Measurements from ENCODE around the gene TSPOAP1.
"Not testable (repeated sequence)": the region's sequence is repeated elsewhere in the genome, so short reads cannot be mapped to it uniquely, and the experiment has no call there.

Gene TSPOAP1

GRCh38 chr17:58362368-58363014, 33.9 kb upstream of the TSPOAP1 start:
- DNase-seq (ENCODE audit: low read depth in 1 of 2, low spot score in 1 of 2) = no peak

DNA sequence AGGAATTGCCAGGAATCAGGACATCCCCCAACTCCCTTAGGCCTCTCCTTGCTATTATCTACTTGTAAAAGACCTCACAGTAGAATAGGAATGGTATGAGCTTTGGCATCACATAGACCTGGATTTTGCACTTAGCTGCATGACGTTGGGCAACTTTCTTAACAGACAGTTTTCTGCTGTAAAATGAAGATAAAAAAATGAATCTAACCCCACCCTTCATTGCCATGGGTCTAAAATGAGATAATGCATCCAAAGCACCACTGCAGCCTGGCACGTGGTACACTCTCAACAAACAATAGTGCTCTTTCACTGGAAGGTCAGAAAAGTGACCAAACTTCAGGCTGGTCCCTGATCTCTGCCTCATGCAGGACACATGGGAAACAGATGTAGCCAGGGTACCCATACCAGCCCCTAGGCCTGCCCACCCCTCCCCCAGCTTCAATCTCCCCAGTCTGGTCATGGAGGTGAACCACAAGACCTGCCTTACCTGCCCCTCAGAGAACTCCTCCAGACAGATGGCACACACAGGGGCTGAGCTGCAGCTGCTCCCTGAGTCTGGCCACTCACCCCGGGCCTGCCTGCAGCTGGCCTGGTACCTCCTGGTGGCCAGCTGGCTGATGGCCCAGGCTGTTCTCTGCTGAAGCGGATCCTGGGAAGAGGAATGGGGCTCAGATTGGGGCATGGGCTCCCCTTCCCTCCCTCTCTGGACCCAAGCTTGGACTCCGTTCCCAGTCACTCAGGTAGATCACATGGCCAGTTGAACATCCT, 31.9 kb upstream of the TSPOAP1 start:
- DNase-seq (ENCODE audit: low read depth in 1 of 2, low spot score in 1 of 2) = no peak

- no peak for DNase-seq (ENCODE audit: low read depth in 1 of 2, low spot score in 1 of 2)
Measured at GRCh38 chr17:58358408-58359172, 30.0 kb upstream of the TSPOAP1 start.

GRCh38 chr17:58357312-58358297, 29.0 kb upstream of the TSPOAP1 start:
- no peak for DNase-seq (ENCODE audit: low read depth in 1 of 2, low spot score in 1 of 2)

GRCh38 chr17:58356231-58356630, 27.6 kb upstream of the TSPOAP1 start:
- no peak for DNase-seq (ENCODE audit: low read depth in 1 of 2, low spot score in 1 of 2)

GRCh38 chr17:58354541-58355216, 26.1 kb upstream of the TSPOAP1 start:
- DNase-seq (ENCODE audit: low read depth in 1 of 2, low spot score in 1 of 2) = no peak

DNA sequence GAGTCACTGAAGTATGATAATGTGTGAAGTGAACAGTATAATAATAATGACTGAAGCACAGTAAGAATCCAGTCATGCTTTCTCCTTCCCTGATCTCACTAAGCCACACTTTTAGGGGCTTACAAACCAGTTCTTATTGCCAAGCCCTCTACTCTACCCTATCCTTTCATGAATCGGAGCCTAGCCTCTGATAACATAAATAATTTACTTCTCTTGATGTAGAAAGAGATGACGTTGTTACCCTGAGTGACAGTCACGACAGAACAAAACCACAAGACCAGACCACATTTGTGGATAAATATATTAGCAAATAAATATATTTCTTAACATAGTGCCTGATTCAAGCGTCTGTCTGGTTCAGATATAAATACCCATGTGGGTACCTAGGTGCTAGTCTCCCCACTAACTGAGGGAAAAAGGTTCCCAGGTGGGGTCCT, 24.8 kb upstream of the TSPOAP1 start:
- no peak for DNase-seq (ENCODE audit: low read depth in 1 of 2, low spot score in 1 of 2)

GRCh38 chr17:58352596-58353388, 24.2 kb upstream of the TSPOAP1 start:
- no peak for DNase-seq (ENCODE audit: low read depth in 1 of 2, low spot score in 1 of 2)

DNA sequence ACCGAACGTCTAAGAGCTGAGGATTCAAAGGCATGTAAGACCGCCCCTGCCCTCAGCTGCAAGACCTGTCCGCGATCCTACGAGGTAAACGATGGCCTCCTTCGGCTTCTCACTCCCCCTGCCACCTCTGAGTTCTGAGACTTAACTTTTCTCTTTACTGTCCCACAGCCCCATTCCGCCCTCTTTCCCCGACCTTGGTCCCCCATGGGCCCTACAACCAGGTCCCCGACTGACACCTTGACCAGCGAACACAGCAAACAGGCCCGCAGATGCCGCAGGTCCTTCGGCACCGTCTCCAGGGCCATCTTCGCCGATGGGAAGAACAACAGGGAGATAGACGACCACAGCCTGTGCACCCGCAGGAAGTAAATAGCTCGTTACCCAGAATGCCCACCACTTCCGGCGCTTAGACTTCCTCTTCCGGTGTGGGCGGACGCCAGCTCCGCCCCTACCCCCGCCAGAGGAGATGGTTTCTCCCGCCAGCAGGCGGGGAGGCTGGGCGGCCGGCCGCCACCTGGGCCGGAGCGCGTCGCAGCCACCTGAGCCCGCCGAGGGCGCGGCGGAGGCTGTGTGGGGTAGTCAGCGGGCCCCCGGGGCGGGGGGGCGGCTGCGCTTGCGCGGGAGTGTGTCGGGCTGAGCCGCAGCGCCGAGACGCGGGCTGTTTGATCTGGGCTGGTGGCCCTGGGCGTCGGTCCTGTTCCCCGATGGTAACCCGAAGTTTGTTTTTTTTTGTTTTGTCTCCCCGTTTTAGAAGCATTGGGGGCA, 23.4 kb upstream of the TSPOAP1 start, which contains the start of gene SUPT4H1:
Gene SUPT4H1 (minus strand): TSS at position 371 of the 765 bp plus-strand sequence. CDS start 66 bp downstream, at position 305.
- peak; percentile 84 to 86 for DNase-seq (ENCODE audit: low read depth in 1 of 2, low spot score in 1 of 2)

DNA sequence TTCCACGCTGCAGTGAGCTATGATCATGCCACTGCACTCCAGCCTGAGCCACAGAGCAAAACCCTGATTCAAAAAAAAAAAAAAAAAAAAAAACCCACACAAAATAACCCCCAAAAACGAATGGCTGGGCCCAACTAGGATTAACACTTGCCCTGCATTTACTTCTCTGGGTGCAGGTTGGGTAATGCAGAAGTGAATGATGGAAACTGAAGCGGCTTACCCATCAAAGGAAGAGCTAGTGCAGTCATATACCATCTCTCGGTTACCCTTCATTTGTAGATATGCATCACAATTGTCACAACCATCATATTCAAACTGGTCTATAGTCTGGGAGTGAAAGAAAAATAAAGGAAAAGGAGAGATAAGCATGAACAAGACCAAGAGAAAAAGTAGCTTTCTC, 22.6 kb upstream of the TSPOAP1 start:
- no peak for DNase-seq (ENCODE audit: low read depth in 1 of 2, low spot score in 1 of 2)

DNA sequence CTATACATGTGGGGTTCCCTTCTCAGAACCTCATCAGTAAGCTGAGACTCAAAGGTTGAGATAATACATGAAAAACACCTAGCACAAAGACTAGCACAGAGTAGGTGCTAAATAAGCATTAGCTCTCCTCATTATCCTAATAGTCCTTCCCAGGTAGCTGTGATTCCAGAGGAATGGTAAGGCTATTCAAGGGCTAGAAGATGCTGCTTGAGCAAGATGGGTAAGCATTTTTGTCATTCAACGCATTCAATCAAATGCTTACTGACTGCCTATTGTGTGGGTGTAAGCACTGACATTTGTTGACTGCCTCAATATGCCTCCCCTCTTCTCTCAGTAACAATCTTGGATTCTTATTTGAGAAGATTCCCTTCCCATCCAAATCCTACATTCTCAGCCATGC, 19.4 kb upstream of the TSPOAP1 start:
- no peak for DNase-seq (ENCODE audit: low read depth in 1 of 2, low spot score in 1 of 2)

GRCh38 chr17:58345500-58345899, 16.9 kb upstream of the TSPOAP1 start:
- DNase-seq (ENCODE audit: low read depth in 1 of 2, low spot score in 1 of 2) = no peak

DNA sequence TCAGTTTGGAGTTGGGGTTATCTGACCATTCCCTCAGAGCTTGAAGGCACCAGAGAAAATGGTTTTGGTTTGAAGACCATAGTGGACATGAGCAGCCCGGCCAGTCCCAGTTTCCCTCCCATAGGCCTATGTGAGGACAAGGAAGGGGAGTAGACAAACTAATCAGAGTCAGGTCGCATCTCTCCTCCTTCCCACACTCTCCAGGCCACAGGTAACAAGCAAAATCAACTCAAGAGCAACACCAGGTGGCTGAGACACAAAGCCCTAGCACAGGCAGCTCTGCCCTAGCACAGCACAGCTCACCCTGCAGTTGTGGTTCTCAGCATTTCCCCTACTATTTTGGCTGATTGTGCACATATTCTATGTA, 16.2 kb upstream of the TSPOAP1 start:
- DNase-seq (ENCODE audit: low read depth in 1 of 2, low spot score in 1 of 2) = peak in 1 of 2 donors; percentile 64

- DNase-seq (ENCODE audit: low read depth in 1 of 2, low spot score in 1 of 2) = peak; percentile 74 to 93
Measured at GRCh38 chr17:58344047-58344790, 15.6 kb upstream of the TSPOAP1 start.

- no peak for DNase-seq (ENCODE audit: low read depth in 1 of 2, low spot score in 1 of 2)
Measured at GRCh38 chr17:58343131-58343530, 14.5 kb upstream of the TSPOAP1 start.

- DNase-seq (ENCODE audit: low read depth in 1 of 2, low spot score in 1 of 2) = no peak
Measured at GRCh38 chr17:58341861-58342475, 13.4 kb upstream of the TSPOAP1 start.

- DNase-seq (ENCODE audit: low read depth in 1 of 2, low spot score in 1 of 2) = not testable (repeated sequence)
Measured at GRCh38 chr17:58341136-58341860, 12.7 kb upstream of the TSPOAP1 start.
